Fibroblast of villous mesenchyme (primary cell): ENCODE measurements around the gene RGS12. TPM values are rescaled to one million over a fixed set of nuclear protein-coding genes. Genes with fewer than 3 reads are reported as not detected.

ENCODE experiments used
- DNase-seq: peaks from one replicate; pipeline ENCODE4 v3.0.0-alpha.2; 2010; ENCODE audit warnings: low read depth
- H3K4me3 ChIP-seq: 2 replicates; pipeline ENCODE4 v1.5.1; 2011; ENCODE audit warnings: low read depth, mild to moderate bottlenecking, low read length
- total RNA-seq: library from RNA; depleted of rRNA; stranded (reverse); fragments of >200 nt; gene quantifications from 2 replicates; pipeline ENCODE4 v1.2.3, GENCODE V29; 2012
- TF ChIP-seq, protein P1 (sequence below): IDR thresholded peaks from 2 replicates; pipeline ENCODE4 v1.5.1; 2012; ENCODE audit warnings: low read depth, mild to moderate bottlenecking, low read length; ENCODE audit not compliant: insufficient read depth

Gene RGS12
- total RNA-seq, 1 donor: 11.7 TPM

DNA sequence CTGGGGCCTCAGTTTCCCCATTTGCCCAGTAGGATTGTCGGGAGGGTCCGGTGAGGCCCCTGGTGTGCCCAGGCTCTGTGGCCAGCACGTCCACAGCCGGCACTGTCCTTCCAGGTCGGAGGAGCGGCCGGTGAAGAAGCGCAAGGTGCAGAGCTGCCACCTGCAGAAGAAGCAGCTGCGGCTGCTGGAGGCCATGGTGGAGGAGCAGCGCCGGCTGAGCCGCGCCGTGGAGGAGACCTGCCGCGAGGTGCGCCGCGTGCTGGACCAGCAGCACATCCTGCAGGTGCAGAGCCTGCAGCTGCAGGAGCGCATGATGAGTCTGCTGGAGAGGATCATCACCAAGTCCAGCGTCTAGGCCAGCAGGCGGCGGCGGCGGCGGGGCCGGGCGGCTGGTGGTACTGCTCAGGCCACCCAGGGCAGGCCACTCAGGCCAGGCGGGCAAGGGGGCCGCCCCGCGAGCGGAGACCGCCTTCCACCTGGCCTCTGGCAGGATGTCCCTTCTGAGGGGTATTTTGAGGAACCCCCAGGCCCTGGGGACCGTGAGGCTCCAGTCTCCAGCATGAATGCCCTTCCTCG lies 37.1 kb upstream of the RGS12 start:
- H3K4me3 ChIP-seq: no peak overlapping the region
- TF ChIP-seq, protein P1, sequence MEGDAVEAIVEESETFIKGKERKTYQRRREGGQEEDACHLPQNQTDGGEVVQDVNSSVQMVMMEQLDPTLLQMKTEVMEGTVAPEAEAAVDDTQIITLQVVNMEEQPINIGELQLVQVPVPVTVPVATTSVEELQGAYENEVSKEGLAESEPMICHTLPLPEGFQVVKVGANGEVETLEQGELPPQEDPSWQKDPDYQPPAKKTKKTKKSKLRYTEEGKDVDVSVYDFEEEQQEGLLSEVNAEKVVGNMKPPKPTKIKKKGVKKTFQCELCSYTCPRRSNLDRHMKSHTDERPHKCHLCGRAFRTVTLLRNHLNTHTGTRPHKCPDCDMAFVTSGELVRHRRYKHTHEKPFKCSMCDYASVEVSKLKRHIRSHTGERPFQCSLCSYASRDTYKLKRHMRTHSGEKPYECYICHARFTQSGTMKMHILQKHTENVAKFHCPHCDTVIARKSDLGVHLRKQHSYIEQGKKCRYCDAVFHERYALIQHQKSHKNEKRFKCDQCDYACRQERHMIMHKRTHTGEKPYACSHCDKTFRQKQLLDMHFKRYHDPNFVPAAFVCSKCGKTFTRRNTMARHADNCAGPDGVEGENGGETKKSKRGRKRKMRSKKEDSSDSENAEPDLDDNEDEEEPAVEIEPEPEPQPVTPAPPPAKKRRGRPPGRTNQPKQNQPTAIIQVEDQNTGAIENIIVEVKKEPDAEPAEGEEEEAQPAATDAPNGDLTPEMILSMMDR: no peak
- no peak for DNase-seq

DNA sequence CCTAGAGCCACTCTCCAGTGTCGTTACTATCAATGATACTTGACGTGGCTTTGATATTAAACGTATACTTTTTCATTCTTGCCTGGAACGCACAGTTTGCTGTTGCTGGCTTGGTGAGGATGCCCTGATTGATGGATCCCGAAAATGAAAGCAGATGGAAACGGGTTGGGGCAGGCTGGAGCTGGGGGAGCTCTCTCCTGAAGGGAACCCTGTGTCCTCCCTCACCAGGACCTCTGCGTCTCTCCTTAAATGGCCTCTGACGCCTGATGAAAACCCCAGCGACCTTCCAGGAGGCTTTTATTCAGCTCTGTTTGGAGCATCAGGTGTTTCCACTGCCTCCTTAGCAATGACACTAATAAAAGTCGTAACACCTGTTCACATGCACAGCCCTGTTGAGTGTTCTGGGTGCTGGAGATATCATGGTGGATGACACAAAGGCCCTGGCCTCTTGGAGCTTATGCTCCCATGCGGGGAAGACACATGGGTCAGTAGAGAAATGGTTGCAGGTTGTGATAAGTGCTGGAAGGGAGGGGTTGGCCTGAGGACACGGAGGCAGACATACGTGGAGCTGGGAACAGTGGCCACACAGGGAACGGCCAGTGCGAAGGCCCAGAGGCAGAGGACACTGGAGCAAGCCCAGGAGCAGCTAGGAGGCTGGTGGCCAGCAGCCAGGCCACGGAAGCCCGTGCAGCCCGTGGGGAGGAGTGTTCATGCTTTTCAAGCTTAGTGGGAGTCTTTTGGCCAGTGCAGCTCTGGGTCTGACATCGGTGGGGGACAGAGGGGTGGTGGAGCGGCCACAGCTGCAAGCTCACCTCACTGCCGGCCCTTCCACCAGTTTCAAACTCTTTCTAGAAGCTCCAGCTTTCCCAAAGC lies 36.4 kb upstream of the RGS12 start:
- H3K4me3 ChIP-seq: no peak overlapping the region
- DNase-seq: no peak
- TF ChIP-seq, protein P1: no peak

DNA sequence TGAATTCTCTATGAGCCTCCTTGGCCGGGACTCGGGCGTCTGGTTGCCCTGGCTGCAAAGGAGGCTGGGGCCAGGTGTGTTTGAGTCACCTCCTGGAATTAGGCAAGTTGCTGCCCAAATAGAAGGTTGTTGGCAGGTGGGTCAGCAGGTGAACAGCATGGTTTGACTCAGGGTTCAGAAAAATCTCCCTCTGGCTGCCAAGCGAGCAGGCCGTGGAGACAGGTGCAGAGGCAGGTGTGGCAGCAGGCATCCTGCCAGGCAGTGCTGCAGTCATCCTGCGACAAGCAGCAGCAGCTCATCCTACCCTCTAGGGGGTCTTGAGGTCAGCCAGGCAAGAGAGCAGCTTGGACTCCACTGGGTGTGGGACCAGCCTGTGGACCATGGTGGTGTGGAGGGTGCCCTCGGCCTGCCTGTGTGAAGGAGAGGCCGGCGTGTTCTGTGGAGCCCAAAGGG lies 35.7 kb upstream of the RGS12 start:
- no peak overlapping the region for H3K4me3 ChIP-seq
- TF ChIP-seq, protein P1: no peak
- no peak for DNase-seq

DNA sequence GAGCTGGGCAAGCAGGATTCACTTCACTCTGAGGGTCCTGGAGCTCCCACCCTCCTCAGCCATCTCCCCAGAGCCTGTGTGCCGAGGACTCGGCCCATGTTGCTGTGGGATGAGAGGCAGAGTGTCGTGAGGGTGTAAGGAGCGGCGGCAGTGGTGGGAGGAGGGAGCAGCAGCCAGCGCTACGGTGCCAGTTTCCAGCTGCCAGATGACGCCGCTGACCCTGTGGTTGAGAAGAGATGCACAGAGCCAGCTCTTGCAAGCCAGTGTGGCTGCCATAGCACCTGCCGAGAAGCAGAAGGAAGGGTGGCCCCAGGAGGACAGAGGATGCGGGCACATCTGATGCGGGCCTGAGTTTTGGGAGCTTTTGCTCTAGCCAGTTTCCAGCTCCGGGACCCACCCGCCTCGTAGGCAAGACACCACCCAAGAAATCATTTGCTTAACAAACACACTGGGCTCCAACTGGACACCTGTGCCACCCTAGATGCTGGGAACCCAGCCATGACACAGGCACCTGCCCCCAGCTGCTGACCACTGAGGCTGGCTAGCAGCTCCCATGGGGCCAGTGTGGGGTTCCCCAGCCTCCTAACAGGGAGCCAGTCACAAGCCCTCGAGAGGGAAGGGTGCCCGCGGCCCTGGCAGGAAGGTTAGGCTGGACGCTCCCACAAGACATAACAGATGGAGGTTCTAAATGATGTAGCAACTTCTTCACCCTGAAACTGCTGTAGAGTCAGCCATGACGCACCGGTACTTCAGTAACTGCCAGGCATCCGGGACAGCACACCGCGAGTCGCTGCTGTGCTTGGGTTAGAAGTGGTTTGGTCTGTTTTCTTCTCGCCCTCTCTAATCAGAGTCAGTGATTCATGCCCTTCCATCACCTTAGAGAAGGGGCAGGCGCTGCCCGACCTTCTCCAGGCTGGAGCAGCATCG lies 35.0 kb upstream of the RGS12 start:
- TF ChIP-seq, protein P1: no peak
- DNase-seq: no peak
- no peak overlapping the region for H3K4me3 ChIP-seq

DNA sequence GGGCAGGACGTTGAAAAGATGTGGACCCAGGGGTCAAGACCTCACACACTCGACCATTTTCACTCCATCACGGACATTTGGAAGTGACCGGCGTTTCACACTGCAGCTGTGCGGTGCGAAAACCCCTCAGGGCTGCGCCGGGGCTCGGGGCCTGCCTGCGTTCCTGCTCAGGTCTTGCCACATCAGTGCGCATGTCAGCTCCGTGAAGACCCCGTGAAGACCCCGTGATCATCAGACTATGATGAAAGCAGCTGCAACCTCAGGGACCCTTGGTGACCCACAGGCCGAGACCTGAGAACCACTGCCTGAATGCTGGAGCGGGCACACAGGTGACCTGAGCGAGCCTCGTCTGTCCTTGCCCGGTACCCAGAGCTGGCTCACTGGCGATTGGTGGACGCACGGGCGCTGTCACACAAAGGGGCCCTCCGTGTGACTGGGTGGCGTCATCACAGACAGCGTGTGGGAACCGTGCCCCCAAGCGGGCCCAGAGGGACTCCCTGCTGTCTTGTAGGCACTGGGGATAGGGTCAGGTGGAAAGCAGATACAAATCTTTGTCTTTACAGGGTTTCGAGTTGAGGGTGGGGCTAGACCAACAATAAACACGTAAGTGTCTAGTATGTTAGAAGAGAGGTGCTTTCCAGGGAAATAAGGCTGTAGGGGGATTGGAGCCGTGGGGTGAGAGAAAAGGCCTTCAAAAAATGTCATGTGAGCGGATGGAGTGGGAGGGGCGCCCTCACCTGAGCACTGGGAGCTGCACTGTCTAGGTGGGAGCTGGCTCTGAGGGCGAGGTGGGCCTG lies 31.2 kb upstream of the RGS12 start:
- no peak overlapping the region for H3K4me3 ChIP-seq
- TF ChIP-seq, protein P1: no peak
- no peak for DNase-seq
